K562 (cell line): ENCODE data around the gene ARFRP1. TPM values are rescaled to one million over a fixed set of nuclear protein-coding genes. Genes with fewer than 3 reads are reported as not detected.

ENCODE experiments used
- POLR2G ChIP-seq: fragments of 200-400 bp; formaldehyde crosslinking; IDR thresholded peaks from 2 replicates; pipeline ENCODE4 v1.6.1; 2017; ENCODE audit warnings: low read depth, mild to moderate bottlenecking, antibody characterized with exemption, low read length, moderate library complexity
- PURB ChIP-seq: sonication (generic); formaldehyde crosslinking; IDR thresholded peaks from 2 replicates; pipeline ENCODE4 v1.9.0; 2021; ENCODE audit warnings: low read depth, mild to moderate bottlenecking, missing genetic modification reagents
- RAD51 ChIP-seq: fragments of 450-650 bp; IDR thresholded peaks from 2 replicates; pipeline ENCODE4 v1.7.1; 2016; ENCODE audit warnings: low read depth, mild to moderate bottlenecking, borderline replicate concordance
- RBM22 ChIP-seq: fragments of 200-400 bp; formaldehyde crosslinking; IDR thresholded peaks from 2 replicates; pipeline ENCODE4 v1.6.1; 2018; ENCODE audit warnings: low read length, low read depth; ENCODE audit not compliant: poor library complexity, severe bottlenecking
- TEAD4 ChIP-seq, 2 experiments: sonication (generic) in 1 of 2; formaldehyde crosslinking in 1 of 2; IDR thresholded peaks; 2 replicates each; pipeline versions ENCODE4 v1.6.1 to v1.8.0; 2012 to 2022; ENCODE audit warnings: borderline replicate concordance in 1 of 2, inconsistent platforms in 1 of 2, low read length in 1 of 2, mild to moderate bottlenecking in 1 of 2, missing genetic modification reagents in 1 of 2
- TSHZ1 ChIP-seq: fragments of 250-450 bp; sonication (Bioruptor Pico); IDR thresholded peaks from 2 replicates; pipeline ENCODE4 v1.4.0; 2020; ENCODE audit warnings: mild to moderate bottlenecking, moderate library complexity
- ZNF224 ChIP-seq: sonication (generic); formaldehyde crosslinking; IDR thresholded peaks from 2 replicates; pipeline ENCODE4 v1.8.0; 2022; ENCODE audit warnings: mild to moderate bottlenecking, missing genetic modification reagents
- polyA plus RNA-seq, 8 experiments: library from polyadenylated mRNA; depleted of rRNA in 4 of 8; stranded (reverse) in 5 of 8; unstranded in 3 of 8; fragments of >200 nt; fragmentation: Nextera tagmentation in 2 of 8; fragmentation: Illumina TruSeq in 1 of 8; extraction: Ambion mirVana in 2 of 8; extraction: Trizol in 1 of 8; gene quantifications; 2 replicates each; pipeline versions ENCODE4 v1.2.1 to v1.2.3, GENCODE V29; 2011 to 2014; ENCODE audit warnings: inconsistent platforms in 1 of 8, missing spikeins in 1 of 8
- total RNA-seq, 7 experiments: library from RNA; depleted of rRNA in 6 of 7; stranded (reverse); fragments of >200 nt in 6 of 7; fragmentation: Illumina TruSeq in 2 of 7; extraction: Trizol in 2 of 7; gene quantifications; 2 replicates each; pipeline versions ENCODE4 v1.2.1 to v1.2.3, GENCODE V29; 2011 to 2021; ENCODE audit warnings: low replicate concordance in 1 of 7
- TF ChIP-seq, protein P1 (sequence below): fragments of 450-650 bp; formaldehyde crosslinking; IDR thresholded peaks from 2 replicates; pipeline ENCODE4 v1.4.0; 2020; ENCODE audit warnings: mild to moderate bottlenecking, moderate library complexity
- TF ChIP-seq, protein P2 (sequence below): fragments of 250-450 bp; sonication (Bioruptor Pico); IDR thresholded peaks from 2 replicates; pipeline ENCODE4 v1.5.1; 2021; ENCODE audit warnings: mild to moderate bottlenecking

ARFRP1 gene
- total and polyA plus RNA-seq, 9 of the 15 experiments (the other 6 are each of a cell fraction or from before 2014, with no cell fraction given) = 2.2 to 78.9 (median 37.3) TPM

GRCh38 chr20:63745961-63746731, 38.4 kb upstream of the ARFRP1 start (continued):
- TF ChIP-seq, protein P1, sequence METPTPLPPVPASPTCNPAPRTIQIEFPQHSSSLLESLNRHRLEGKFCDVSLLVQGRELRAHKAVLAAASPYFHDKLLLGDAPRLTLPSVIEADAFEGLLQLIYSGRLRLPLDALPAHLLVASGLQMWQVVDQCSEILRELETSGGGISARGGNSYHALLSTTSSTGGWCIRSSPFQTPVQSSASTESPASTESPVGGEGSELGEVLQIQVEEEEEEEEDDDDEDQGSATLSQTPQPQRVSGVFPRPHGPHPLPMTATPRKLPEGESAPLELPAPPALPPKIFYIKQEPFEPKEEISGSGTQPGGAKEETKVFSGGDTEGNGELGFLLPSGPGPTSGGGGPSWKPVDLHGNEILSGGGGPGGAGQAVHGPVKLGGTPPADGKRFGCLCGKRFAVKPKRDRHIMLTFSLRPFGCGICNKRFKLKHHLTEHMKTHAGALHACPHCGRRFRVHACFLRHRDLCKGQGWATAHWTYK = peak; percentile 95
- TF ChIP-seq RBM22 = peak; percentile 55
- TF ChIP-seq PURB = no peak
- no peak for TF ChIP-seq ZNF224 (CRISPR knock-in tag)
- TF ChIP-seq RAD51 = no peak
- no peak for TF ChIP-seq TEAD4 (IDR thresholded peaks at IDR 0.05; ENCODE audit: low read length)
- TF ChIP-seq TEAD4 (CRISPR knock-in tag; IDR thresholded peaks at IDR 0.05; ENCODE audit: borderline replicate concordance) = no peak
- TF ChIP-seq, protein P2, sequence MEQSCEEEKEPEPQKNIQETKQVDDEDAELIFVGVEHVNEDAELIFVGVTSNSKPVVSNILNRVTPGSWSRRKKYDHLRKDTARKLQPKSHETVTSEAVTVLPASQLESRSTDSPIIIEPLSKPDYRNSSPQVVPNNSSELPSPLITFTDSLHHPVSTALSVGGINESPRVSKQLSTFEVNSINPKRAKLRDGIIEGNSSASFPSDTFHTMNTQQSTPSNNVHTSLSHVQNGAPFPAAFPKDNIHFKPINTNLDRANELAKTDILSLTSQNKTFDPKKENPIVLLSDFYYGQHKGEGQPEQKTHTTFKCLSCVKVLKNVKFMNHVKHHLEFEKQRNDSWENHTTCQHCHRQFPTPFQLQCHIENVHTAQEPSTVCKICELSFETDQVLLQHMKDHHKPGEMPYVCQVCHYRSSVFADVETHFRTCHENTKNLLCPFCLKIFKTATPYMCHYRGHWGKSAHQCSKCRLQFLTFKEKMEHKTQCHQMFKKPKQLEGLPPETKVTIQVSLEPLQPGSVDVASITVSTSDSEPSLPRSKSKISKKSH (CRISPR knock-in tag) = no peak
- peak; percentile 62 for TF ChIP-seq POLR2G
- TF ChIP-seq TSHZ1 (CRISPR knock-in tag) = no peak
